HCT116 (cell line): ENCODE results near the gene SORBS1. TPM values are rescaled to one million over a fixed set of nuclear protein-coding genes. Genes with fewer than 3 reads are reported as not detected.

Experiments
- ATAC-seq: fragments of 200-7000 bp; cut with Tn5 transposase; 2 replicates; pipeline ENCODE4 v1.9.1; 2020; ENCODE audit warnings: mild to moderate bottlenecking, moderate library complexity
- BruUV-seq: library from RNA; stranded (reverse); fragments of 400-500 nt; replicated peaks from 2 replicates; lab custom pipeline; 2021; lab: Mats Ljungman, UMichigan
- CTCF ChIA-PET: fragments of 300-600 bp; sonication (Branson Sonifier 250); formaldehyde crosslinking; loops from one replicate; lab custom pipeline; 2021; ENCODE audit warnings: antibody characterized with exemption; lab: Charles Lee
- POLR2A ChIA-PET: fragments of 300-600, 350-600 bp; sonication (Branson Sonifier 250); formaldehyde crosslinking; loops from one replicate; lab custom pipeline; 2021; ENCODE audit warnings: antibody characterized with exemption; lab: Charles Lee
- RAD21 ChIA-PET, 2 experiments: fragments of 300-600 bp; sonication (Branson Sonifier 250); formaldehyde crosslinking; loops; one replicate each; lab custom pipeline; 2023; ENCODE audit warnings: low total read pairs in 2 of 2; ENCODE audit not compliant: uncharacterized antibody in 2 of 2, unreplicated experiment in 2 of 2, low non-redundant PET in 1 of 2; lab: Charles Lee
- DNase-seq: peaks from one replicate; pipeline ENCODE4 v3.0.0-alpha.2; 2010; ENCODE audit warnings: low read depth, low spot score
- H2AFZ ChIP-seq: fragments of 200-600 bp; shearing (Covaris generic), sonication (generic); 2 replicates; pipeline ENCODE4 v1.6.1; 2017; ENCODE audit warnings: low read depth, mixed run types, mixed read lengths, antibody characterized with exemption, low read length; ENCODE audit not compliant: poor library complexity, severe bottlenecking
- H3K27ac ChIP-seq: 2 replicates; pipeline ENCODE4 v1.5.1; 2012; ENCODE audit warnings: low read depth, low read length
- H3K27me3 ChIP-seq: fragments of 200-600 bp; sonication (generic); 2 replicates; pipeline ENCODE4 v1.6.1; 2016; ENCODE audit warnings: mixed run types, low read length, mixed read lengths; ENCODE audit not compliant: insufficient read depth
- H3K36me3 ChIP-seq, 2 experiments: fragments of 200-500 bp in 1 of 2; fragments of 200-600 bp in 1 of 2; sonication (Bioruptor generic) in 1 of 2; sonication (generic) in 1 of 2; 2 replicates each; pipeline versions ENCODE4 v1.5.1 to v1.6.1; 2014 to 2016; ENCODE audit warnings: low read length in 2 of 2, inconsistent platforms in 1 of 2, mixed read lengths in 1 of 2, mixed run types in 1 of 2; ENCODE audit not compliant: insufficient read depth in 2 of 2, control insufficient read depth in 1 of 2
- H3K4me1 ChIP-seq, 2 experiments: fragments of 200-600 bp in 1 of 2; sonication (generic) in 1 of 2; 2 replicates each; pipeline versions ENCODE4 v1.5.1 to v1.6.1; 2012 to 2017; ENCODE audit warnings: low read length in 2 of 2, inconsistent platforms in 1 of 2, mild to moderate bottlenecking in 1 of 2, mixed read lengths in 1 of 2, mixed run types in 1 of 2, moderate library complexity in 1 of 2; ENCODE audit not compliant: insufficient read depth in 2 of 2, control insufficient read depth in 1 of 2
- H3K4me2 ChIP-seq: fragments of 200-600 bp; sonication (generic); 2 replicates; pipeline ENCODE4 v1.6.1; 2017; ENCODE audit warnings: mixed run types, low read length, mixed read lengths
- H3K4me3 ChIP-seq, 2 experiments: fragments of 200-600 bp in 1 of 2; sonication (generic) in 1 of 2; replicated peaks in 1 of 2; 2 replicates each; pipeline ENCODE4 v1.5.1; 2011 to 2016; ENCODE audit warnings: low read length in 2 of 2, control low read depth in 1 of 2, low read depth in 1 of 2, mild to moderate bottlenecking in 1 of 2, mixed read lengths in 1 of 2, mixed run types in 1 of 2
- H3K79me2 ChIP-seq: fragments of 200-600 bp; sonication (generic); 2 replicates; pipeline ENCODE4 v1.6.1; 2017; ENCODE audit warnings: mild to moderate bottlenecking, mixed run types, low read length, moderate library complexity, mixed read lengths; ENCODE audit not compliant: insufficient read depth
- H3K9ac ChIP-seq: fragments of 200-600 bp; sonication (generic); 2 replicates; pipeline ENCODE4 v1.6.1; 2016; ENCODE audit warnings: low read length, mixed read lengths
- H3K9me2 ChIP-seq: fragments of 200-600 bp; sonication (generic), shearing (Covaris generic); 2 replicates; pipeline ENCODE4 v1.6.1; 2017; ENCODE audit warnings: mixed run types, mild to moderate bottlenecking, moderate library complexity; ENCODE audit not compliant: insufficient read depth
- H3K9me3 ChIP-seq, 2 experiments: fragments of 200-500 bp in 1 of 2; fragments of 200-600 bp in 1 of 2; sonication (Bioruptor generic) in 1 of 2; sonication (generic) in 1 of 2; 2 replicates each; pipeline ENCODE4 v1.6.1; 2014 to 2017; ENCODE audit warnings: low read length in 2 of 2, mixed read lengths in 2 of 2, inconsistent platforms in 1 of 2, low read depth in 1 of 2, mild to moderate bottlenecking in 1 of 2, mixed run types in 1 of 2, moderate library complexity in 1 of 2; ENCODE audit not compliant: control insufficient read depth in 1 of 2, insufficient read depth in 1 of 2
- H4K20me1 ChIP-seq: fragments of 200-600 bp; sonication (generic), shearing (Covaris generic); 2 replicates; pipeline ENCODE4 v1.6.1; 2017; ENCODE audit warnings: mixed run types, mild to moderate bottlenecking, moderate library complexity; ENCODE audit not compliant: insufficient read depth
- CBX3 ChIP-seq: IDR thresholded peaks from 2 replicates; pipeline ENCODE4 v1.6.1; 2012; ENCODE audit warnings: low read depth
- EGR1 ChIP-seq: IDR thresholded peaks from 2 replicates; pipeline ENCODE4 v1.6.1; 2012; ENCODE audit warnings: low read depth
- EZH2 ChIP-seq: fragments of 200-600 bp; sonication (generic); IDR thresholded peaks from 2 replicates; pipeline ENCODE4 v1.6.1; 2017; ENCODE audit warnings: antibody characterized with exemption, mixed run types
- EZH2phosphoT487 ChIP-seq: fragments of 200-600 bp; IDR thresholded peaks from 2 replicates; pipeline ENCODE4 v1.6.1; 2018; ENCODE audit warnings: antibody characterized with exemption, borderline replicate concordance
- FOSL1 ChIP-seq: IDR thresholded peaks from 2 replicates; pipeline ENCODE4 v1.6.1; 2012; ENCODE audit warnings: low read depth
- JUND ChIP-seq: IDR thresholded peaks from 2 replicates; pipeline ENCODE4 v1.6.1; 2012
- RAD21 ChIP-seq: IDR thresholded peaks from 2 replicates; pipeline ENCODE4 v1.6.1; 2012; ENCODE audit warnings: low read depth, mild to moderate bottlenecking
- SIN3A ChIP-seq: IDR thresholded peaks from 2 replicates; pipeline ENCODE4 v1.6.1; 2012; ENCODE audit warnings: low read depth
- SRF ChIP-seq: IDR thresholded peaks from 2 replicates; pipeline ENCODE4 v1.6.1; 2012; ENCODE audit warnings: low read depth
- YY1 ChIP-seq: IDR thresholded peaks from 2 replicates; pipeline ENCODE4 v1.6.1; 2011; ENCODE audit warnings: low read length, low read depth, moderate library complexity, mild to moderate bottlenecking; ENCODE audit not compliant: insufficient replicate concordance; ENCODE audit errors: extremely low read depth
- ZFX ChIP-seq: fragments of 450-650 bp; IDR thresholded peaks from 2 replicates; pipeline ENCODE4 v1.6.1; 2017
- ZNF274 ChIP-seq: fragments of 200-500 bp; sonication (Bioruptor generic); IDR thresholded peaks from 2 replicates; pipeline ENCODE4 v1.6.1; 2014; ENCODE audit warnings: mild to moderate bottlenecking, low read depth, low read length, inconsistent platforms
- intact Hi-C: fragments of 100-400 bp; cut with micrococcal nuclease; formaldehyde crosslinking; loops from 2 replicates; pipeline ENCODE4 v1.10.0; 2022
- total RNA-seq: library from RNA; stranded (reverse); gene quantifications from one replicate; pipeline ENCODE4 v1.2.1, GENCODE V29; 2021; ENCODE audit not compliant: unreplicated experiment
- TF ChIP-seq, protein P1 (sequence below): IDR thresholded peaks from 2 replicates; pipeline ENCODE4 v1.6.1; 2012
- TF ChIP-seq, protein P2 (sequence below): IDR thresholded peaks from 2 replicates; pipeline ENCODE4 v1.6.1; 2012
- TF ChIP-seq, protein P3 (sequence below): IDR thresholded peaks from 2 replicates; pipeline ENCODE4 v1.6.1; 2012; ENCODE audit warnings: low read depth

The SORBS1 gene
- total RNA-seq, 1 experiment from 2014 or later, result 3.4 TPM

DNA sequence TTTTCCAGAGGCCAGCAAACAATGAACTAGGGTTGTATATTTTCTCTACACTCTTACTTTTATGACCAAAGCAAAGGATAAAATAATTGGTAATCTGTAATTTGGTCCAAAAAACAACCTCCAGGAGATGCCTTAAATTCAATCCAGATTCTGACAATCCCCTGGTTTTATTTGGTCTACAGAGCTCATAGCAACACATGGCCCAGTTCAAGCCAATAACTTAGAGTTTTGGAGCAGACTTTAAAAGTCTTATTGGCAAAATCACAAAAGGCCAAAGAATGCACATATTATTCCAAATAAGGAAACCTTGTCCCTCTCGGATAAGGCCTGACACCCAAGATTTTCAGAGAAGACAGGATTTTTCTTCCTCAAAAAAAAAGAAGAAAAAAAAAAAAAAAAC is 51.9 kb downstream of the SORBS1 start (continued):
- TF ChIP-seq ZNF274, result no peak

DNA sequence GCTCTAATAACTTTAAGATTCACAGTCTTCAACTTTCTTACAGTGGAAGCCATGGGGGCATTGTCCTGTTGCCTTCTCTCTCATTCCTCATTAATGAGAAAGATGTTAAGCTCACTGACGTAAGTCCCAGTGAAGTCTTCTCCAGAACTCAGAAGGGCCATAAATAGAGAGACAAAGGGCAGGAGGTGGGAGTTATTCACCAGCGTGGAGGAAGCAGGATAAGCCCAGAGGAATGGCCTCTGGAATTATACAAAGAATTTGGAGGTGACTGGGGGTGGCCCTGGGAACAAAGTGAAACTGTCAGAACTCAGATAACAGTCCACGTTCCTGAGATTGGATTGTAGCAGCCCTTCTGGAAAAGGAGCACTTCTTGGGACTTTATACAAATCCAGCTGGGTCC is 52.4 kb downstream of the SORBS1 start:
- no peaks in the 10 kb centered on the region for H3K27me3 ChIP-seq
- RAD21 ChIA-PET, result no interaction called here
- CTCF ChIA-PET, result no interaction called here
- no peak overlapping the region for H3K4me2 ChIP-seq
- H3K27ac ChIP-seq, result no peak overlapping the region
- BruUV-seq, result no TSS peak
- H3K36me3 ChIP-seq, result no peaks in the 10 kb centered on the region
- H3K9ac ChIP-seq, result no peak overlapping the region
- H4K20me1 ChIP-seq, result no peaks in the 10 kb centered on the region
- no peaks in the 10 kb centered on the region for H3K9me2 ChIP-seq
- H3K4me1 ChIP-seq, result no peaks in the 10 kb centered on the region
- intact Hi-C loops, result no loop called here
- no peaks in the 10 kb centered on the region for H3K9me3 ChIP-seq
- POLR2A ChIA-PET, result no interaction called here
- no peak for DNase-seq
- H2AFZ ChIP-seq, result no peak overlapping the region
- no peak overlapping the region for H3K4me3 ChIP-seq
- no peak for ATAC-seq
- TF ChIP-seq JUND, result no peak
- no peak for TF ChIP-seq EGR1
- no peak for TF ChIP-seq EZH2
- no peak for TF ChIP-seq ZNF274
- no peak for TF ChIP-seq ZFX
- TF ChIP-seq SIN3A, result no peak
- no peak for TF ChIP-seq SRF
- TF ChIP-seq EZH2phosphoT487, result no peak
- no peak for TF ChIP-seq RAD21
- TF ChIP-seq FOSL1, result no peak
- TF ChIP-seq, protein P1, sequence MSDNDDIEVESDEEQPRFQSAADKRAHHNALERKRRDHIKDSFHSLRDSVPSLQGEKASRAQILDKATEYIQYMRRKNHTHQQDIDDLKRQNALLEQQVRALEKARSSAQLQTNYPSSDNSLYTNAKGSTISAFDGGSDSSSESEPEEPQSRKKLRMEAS, result no peak
- no peak for TF ChIP-seq YY1
- TF ChIP-seq CBX3, result no peak
- TF ChIP-seq, protein P2, sequence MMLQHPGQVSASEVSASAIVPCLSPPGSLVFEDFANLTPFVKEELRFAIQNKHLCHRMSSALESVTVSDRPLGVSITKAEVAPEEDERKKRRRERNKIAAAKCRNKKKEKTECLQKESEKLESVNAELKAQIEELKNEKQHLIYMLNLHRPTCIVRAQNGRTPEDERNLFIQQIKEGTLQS, result no peak
- TF ChIP-seq, protein P3, sequence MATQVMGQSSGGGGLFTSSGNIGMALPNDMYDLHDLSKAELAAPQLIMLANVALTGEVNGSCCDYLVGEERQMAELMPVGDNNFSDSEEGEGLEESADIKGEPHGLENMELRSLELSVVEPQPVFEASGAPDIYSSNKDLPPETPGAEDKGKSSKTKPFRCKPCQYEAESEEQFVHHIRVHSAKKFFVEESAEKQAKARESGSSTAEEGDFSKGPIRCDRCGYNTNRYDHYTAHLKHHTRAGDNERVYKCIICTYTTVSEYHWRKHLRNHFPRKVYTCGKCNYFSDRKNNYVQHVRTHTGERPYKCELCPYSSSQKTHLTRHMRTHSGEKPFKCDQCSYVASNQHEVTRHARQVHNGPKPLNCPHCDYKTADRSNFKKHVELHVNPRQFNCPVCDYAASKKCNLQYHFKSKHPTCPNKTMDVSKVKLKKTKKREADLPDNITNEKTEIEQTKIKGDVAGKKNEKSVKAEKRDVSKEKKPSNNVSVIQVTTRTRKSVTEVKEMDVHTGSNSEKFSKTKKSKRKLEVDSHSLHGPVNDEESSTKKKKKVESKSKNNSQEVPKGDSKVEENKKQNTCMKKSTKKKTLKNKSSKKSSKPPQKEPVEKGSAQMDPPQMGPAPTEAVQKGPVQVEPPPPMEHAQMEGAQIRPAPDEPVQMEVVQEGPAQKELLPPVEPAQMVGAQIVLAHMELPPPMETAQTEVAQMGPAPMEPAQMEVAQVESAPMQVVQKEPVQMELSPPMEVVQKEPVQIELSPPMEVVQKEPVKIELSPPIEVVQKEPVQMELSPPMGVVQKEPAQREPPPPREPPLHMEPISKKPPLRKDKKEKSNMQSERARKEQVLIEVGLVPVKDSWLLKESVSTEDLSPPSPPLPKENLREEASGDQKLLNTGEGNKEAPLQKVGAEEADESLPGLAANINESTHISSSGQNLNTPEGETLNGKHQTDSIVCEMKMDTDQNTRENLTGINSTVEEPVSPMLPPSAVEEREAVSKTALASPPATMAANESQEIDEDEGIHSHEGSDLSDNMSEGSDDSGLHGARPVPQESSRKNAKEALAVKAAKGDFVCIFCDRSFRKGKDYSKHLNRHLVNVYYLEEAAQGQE, result no peak
- H3K79me2 ChIP-seq, result no peaks in the 10 kb centered on the region
